ENCODE data around the gene NCOA3. TPM values are rescaled to one million over a fixed set of nuclear protein-coding genes. Genes with fewer than 3 reads are reported as not detected.

Gene NCOA3
- total RNA-seq, 2 experiments from 2014 or later, result 59.9 to 65.4 TPM

DNA sequence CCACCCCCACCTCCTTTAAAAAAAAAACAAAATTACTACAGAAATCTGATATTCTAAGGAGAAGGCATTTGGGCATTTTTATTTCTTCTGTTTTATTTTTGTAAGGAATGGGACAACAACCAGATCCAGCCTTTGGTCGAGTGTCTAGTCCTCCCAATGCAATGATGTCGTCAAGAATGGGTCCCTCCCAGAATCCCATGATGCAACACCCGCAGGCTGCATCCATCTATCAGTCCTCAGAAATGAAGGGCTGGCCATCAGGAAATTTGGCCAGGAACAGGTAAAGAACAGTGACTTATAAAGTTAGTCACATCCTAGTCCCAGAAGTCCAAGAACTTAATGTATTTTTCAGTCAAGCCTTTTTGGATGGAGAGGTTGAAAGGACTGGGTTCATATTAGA is 150.6 kb downstream of the NCOA3 start:
- H3K4me1 ChIP-seq (ENCODE audit: insufficient read depth, low read length), result no peaks in the 10 kb centered on the region
- TF ChIP-seq, protein P1, sequence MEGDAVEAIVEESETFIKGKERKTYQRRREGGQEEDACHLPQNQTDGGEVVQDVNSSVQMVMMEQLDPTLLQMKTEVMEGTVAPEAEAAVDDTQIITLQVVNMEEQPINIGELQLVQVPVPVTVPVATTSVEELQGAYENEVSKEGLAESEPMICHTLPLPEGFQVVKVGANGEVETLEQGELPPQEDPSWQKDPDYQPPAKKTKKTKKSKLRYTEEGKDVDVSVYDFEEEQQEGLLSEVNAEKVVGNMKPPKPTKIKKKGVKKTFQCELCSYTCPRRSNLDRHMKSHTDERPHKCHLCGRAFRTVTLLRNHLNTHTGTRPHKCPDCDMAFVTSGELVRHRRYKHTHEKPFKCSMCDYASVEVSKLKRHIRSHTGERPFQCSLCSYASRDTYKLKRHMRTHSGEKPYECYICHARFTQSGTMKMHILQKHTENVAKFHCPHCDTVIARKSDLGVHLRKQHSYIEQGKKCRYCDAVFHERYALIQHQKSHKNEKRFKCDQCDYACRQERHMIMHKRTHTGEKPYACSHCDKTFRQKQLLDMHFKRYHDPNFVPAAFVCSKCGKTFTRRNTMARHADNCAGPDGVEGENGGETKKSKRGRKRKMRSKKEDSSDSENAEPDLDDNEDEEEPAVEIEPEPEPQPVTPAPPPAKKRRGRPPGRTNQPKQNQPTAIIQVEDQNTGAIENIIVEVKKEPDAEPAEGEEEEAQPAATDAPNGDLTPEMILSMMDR (IDR thresholded peaks at IDR 0.05), result no peak
- H3K4me3 Mint-ChIP-seq, result no peak overlapping the region
- ChIA-PET CTCF (interaction anchor here (1.5 kb wide), 1 partner anchor 11 kb away, joined by 6 read pairs; no protein-coding TSS in a partner anchor), POLR2A (no interaction called here)
- no peaks in the 10 kb centered on the region for H3K9me3 ChIP-seq (ENCODE audit: control insufficient read depth in 1 of 2, insufficient read depth in 1 of 2, low read length in 2 of 2)
- H3K27ac Mint-ChIP-seq, result no peak overlapping the region
- no peak for ATAC-seq (ENCODE audit: poor library complexity)
- no peaks in the 10 kb centered on the region for H3K27me3 ChIP-seq (ENCODE audit: control insufficient read depth in 1 of 2, insufficient read depth in 2 of 2, low read length in 2 of 2)
- H3K27ac ChIP-seq (ENCODE audit: low read depth in 1 of 2, low read length in 2 of 2), result no peak overlapping the region
- peaks cover 92% of the 10 kb centered on the region for H3K36me3 Mint-ChIP-seq (ENCODE audit: low read depth)
- no peak for DNase-seq
- peaks cover 76% of the 10 kb centered on the region for H3K36me3 ChIP-seq (ENCODE audit: insufficient read depth, low read length)
- H3K4me3 ChIP-seq (ENCODE audit: low read length), result no peak overlapping the region
- H3K27me3 Mint-ChIP-seq, result no peaks in the 10 kb centered on the region
- H3K4me1 Mint-ChIP-seq (ENCODE audit: low read depth), result no peaks in the 10 kb centered on the region
- no peaks in the 10 kb centered on the region for H3K9me3 Mint-ChIP-seq
- intact Hi-C loops (cut with DNase I, micrococcal nuclease), result no loop called here

DNA sequence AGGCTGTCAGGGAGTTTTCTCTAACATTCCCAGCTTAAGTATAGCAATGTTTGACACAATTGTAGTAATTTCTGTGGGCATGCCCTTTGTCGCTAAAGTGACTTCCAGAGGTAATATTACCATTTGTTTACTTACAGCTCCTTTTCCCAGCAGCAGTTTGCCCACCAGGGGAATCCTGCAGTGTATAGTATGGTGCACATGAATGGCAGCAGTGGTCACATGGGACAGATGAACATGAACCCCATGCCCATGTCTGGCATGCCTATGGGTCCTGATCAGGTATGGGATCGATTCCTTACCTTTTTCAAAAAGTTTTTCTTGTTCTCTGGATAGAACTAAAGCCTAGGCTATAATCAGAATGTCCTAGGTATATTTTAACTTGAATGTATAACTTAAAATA is 151.1 kb downstream of the NCOA3 start:
- H3K27me3 ChIP-seq (ENCODE audit: control insufficient read depth in 1 of 2, insufficient read depth in 2 of 2, low read length in 2 of 2), result no peaks in the 10 kb centered on the region
- no peaks in the 10 kb centered on the region for H3K9me3 ChIP-seq (ENCODE audit: control insufficient read depth in 1 of 2, insufficient read depth in 1 of 2, low read length in 2 of 2)
- H3K4me3 ChIP-seq (ENCODE audit: low read length), result no peak overlapping the region
- H3K4me1 ChIP-seq (ENCODE audit: insufficient read depth, low read length), result no peaks in the 10 kb centered on the region
- Mint-ChIP-seq H3K9me3 (no peaks in the 10 kb centered on the region), H3K4me1 (ENCODE audit: low read depth) (no peaks in the 10 kb centered on the region), H3K27me3 (no peaks in the 10 kb centered on the region), H3K36me3 (ENCODE audit: low read depth) (peaks cover 89% of the 10 kb centered on the region), H3K4me3 (no peak overlapping the region), H3K27ac (no peak overlapping the region)
- intact Hi-C loops (cut with DNase I, micrococcal nuclease), result no loop called here
- TF ChIP-seq, protein P1 (IDR thresholded peaks at IDR 0.05), result no peak
- peaks cover 77% of the 10 kb centered on the region for H3K36me3 ChIP-seq (ENCODE audit: insufficient read depth, low read length)
- CTCF ChIA-PET, result interaction anchor here (1.5 kb wide), 1 partner anchor 11 kb away, joined by 6 read pairs; no protein-coding TSS in a partner anchor
- no peak overlapping the region for H3K27ac ChIP-seq (ENCODE audit: low read depth in 1 of 2, low read length in 2 of 2)
- POLR2A ChIA-PET, result interaction anchor here (0.6 kb wide), 1 partner anchor 16 kb away, joined by 4 read pairs; no protein-coding TSS in a partner anchor
- DNase-seq, result no peak
- no peak for ATAC-seq (ENCODE audit: poor library complexity)

DNA sequence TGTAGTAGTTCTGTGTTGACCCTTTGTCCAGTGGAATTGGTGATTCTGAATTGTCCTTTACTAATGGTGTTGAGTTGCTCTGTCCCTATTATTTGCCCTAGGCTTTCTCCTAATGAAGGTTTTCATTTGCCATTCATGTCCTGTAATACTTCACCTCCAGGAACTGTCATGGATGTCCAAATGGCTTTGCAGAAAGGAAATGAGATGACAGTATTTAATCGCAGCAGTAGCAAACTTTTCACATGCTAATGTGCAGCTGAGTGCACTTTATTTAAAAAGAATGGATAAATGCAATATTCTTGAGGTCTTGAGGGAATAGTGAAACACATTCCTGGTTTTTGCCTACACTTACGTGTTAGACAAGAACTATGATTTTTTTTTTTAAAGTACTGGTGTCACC is 152.2 kb downstream of the NCOA3 start:
- Mint-ChIP-seq H3K4me3 (no peak overlapping the region), H3K9me3 (no peaks in the 10 kb centered on the region), H3K27me3 (no peaks in the 10 kb centered on the region), H3K36me3 (ENCODE audit: low read depth) (peaks cover 89% of the 10 kb centered on the region), H3K27ac (peak overlapping the region; percentile 24), H3K4me1 (ENCODE audit: low read depth) (no peaks in the 10 kb centered on the region)
- ChIA-PET POLR2A (interaction anchor here (0.6 kb wide), 1 partner anchor 894 kb away, joined by 6 read pairs; no protein-coding TSS in a partner anchor), CTCF (interaction anchor here (0.9 kb wide), 1 partner anchor 17 kb away, joined by 3 read pairs; no protein-coding TSS in a partner anchor)
- Histone ChIP-seq H3K4me1 (ENCODE audit: insufficient read depth, low read length) (no peaks in the 10 kb centered on the region), H3K9me3 (ENCODE audit: control insufficient read depth in 1 of 2, insufficient read depth in 1 of 2, low read length in 2 of 2) (no peaks in the 10 kb centered on the region), H3K36me3 (ENCODE audit: insufficient read depth, low read length) (peaks cover 71% of the 10 kb centered on the region), H3K27ac (ENCODE audit: low read depth in 1 of 2, low read length in 2 of 2) (no peak overlapping the region), H3K4me3 (ENCODE audit: low read length) (no peak overlapping the region), H3K27me3 (ENCODE audit: control insufficient read depth in 1 of 2, insufficient read depth in 2 of 2, low read length in 2 of 2) (no peaks in the 10 kb centered on the region)
- ATAC-seq (ENCODE audit: poor library complexity), result no peak
- intact Hi-C loops (cut with DNase I, micrococcal nuclease), result no loop called here
- no peak for DNase-seq
- TF ChIP-seq, protein P1 (IDR thresholded peaks at IDR 0.05), result no peak

Measured in CD4-positive, alpha-beta T cell (primary cell).